ENCODE results near the gene TMEM240. TPM values are rescaled to one million over a fixed set of nuclear protein-coding genes. Genes with fewer than 3 reads are reported as not detected.
A peak's percentile ranks its signal among the peaks of the same experiment; 100 is the strongest.

The TMEM240 gene
- total and polyA plus RNA-seq, 2 donors (not counting 1 experiment from before 2014, with no cell fraction given) = 0.28 to 1.8 TPM

GRCh38 chr1:1539310-1540089 is 924 bp downstream of the TMEM240 start:
- H3K27me3 ChIP-seq (replicated peaks in 1 of 4; ENCODE audit: control extremely low read depth in 1 of 4, control insufficient read depth in 3 of 4, insufficient read depth in 4 of 4, low read length in 3 of 4) = peaks cover 0 to 7% (median 1%) of the 10 kb centered on the region in 4 experiments
- WGBS (ENCODE audit: insufficient coverage) = 22% methylated on average over 46 of the region's 66 CpGs
- ATAC-seq (ENCODE audit: low read depth) (no peak), DNase-seq (no peak)
- peaks cover 0 to 20% of the 10 kb centered on the region in 2 experiments for H3K36me3 ChIP-seq (replicated peaks in 1 of 2; ENCODE audit: control extremely low read depth in 1 of 2, control insufficient read depth in 1 of 2, extremely low read depth in 1 of 2, insufficient read depth in 2 of 2, low read length in 1 of 2)
- H4K20me1 ChIP-seq (ENCODE audit: control insufficient read depth, insufficient read depth, low read length, poor library complexity, severe bottlenecking) = peaks cover 15% of the 10 kb centered on the region
- H3K4me3 ChIP-seq (ENCODE audit: control extremely low read depth in 1 of 5, extremely low read depth in 1 of 5, insufficient read depth in 1 of 5, low read depth in 2 of 5, low read length in 4 of 5) = peak overlapping the region in 4 of 5 experiments; percentile 13 to 46 (median 36)
- H3K4me1 ChIP-seq (ENCODE audit: control insufficient read depth in 2 of 2, insufficient read depth in 2 of 2, low read length in 2 of 2) = peaks cover 6 to 11% of the 10 kb centered on the region in 2 donors
- Mint-ChIP-seq H3K27me3 (peaks cover 3% of the 10 kb centered on the region), H3K4me3 (peak overlapping the region; percentile 78), H3K9me3 (ENCODE audit: insufficient read depth) (no peaks in the 10 kb centered on the region), H3K4me1 (peaks cover 7% of the 10 kb centered on the region), H3K27ac (peak overlapping the region; percentile 26)
- CTCF ChIA-PET = interaction anchor here (1.2 kb wide), 1 partner anchor 366 kb away, joined by 3 read pairs; no protein-coding TSS in a partner anchor
- POLR2A ChIA-PET = no interaction called here
- peak overlapping the region; percentile 45 for H3K9ac ChIP-seq (ENCODE audit: low read length)
- TF ChIP-seq EZH2 (IDR thresholded peaks at IDR 0.05; ENCODE audit: borderline replicate concordance, insufficient read depth, low read depth, low read length, poor library complexity, severe bottlenecking) = no peak
- no peak for TF ChIP-seq CTCF (IDR thresholded peaks at IDR 0.05)
- intact Hi-C loops (cut with micrococcal nuclease) = no loop called here
- no peak overlapping the region for H3K27ac ChIP-seq (ENCODE audit: low read length in 2 of 2)
- peaks cover 34% of the 10 kb centered on the region for H3K79me2 ChIP-seq (ENCODE audit: control insufficient read depth, insufficient read depth, low read length)
- H3K9me3 ChIP-seq (ENCODE audit: control extremely low read depth in 1 of 3, control insufficient read depth in 2 of 3, insufficient read depth in 1 of 3, low read length in 2 of 3) = no peaks in the 10 kb centered on the region
- no peak overlapping the region for H2AFZ ChIP-seq (ENCODE audit: insufficient read depth, low read depth, low read length, poor library complexity, severe bottlenecking)
- H3K4me2 ChIP-seq (replicated peaks; ENCODE audit: low read depth, low read length, poor library complexity, severe bottlenecking) = peak overlapping the region; percentile 84

GRCh38 chr1:1538989-1539309 is 1.5 kb downstream of the TMEM240 start:
- H3K4me3 Mint-ChIP-seq = peak overlapping the region; percentile 78
- Histone ChIP-seq H3K4me3 (ENCODE audit: control extremely low read depth in 1 of 5, extremely low read depth in 1 of 5, insufficient read depth in 1 of 5, low read depth in 2 of 5, low read length in 4 of 5) (no peak overlapping the region), H3K4me2 (replicated peaks; ENCODE audit: low read depth, low read length, poor library complexity, severe bottlenecking) (peak overlapping the region; percentile 84), H3K9ac (ENCODE audit: low read length) (peak overlapping the region; percentile 45), H3K79me2 (ENCODE audit: control insufficient read depth, insufficient read depth, low read length) (peaks cover 29% of the 10 kb centered on the region), H3K4me1 (ENCODE audit: control insufficient read depth in 2 of 2, insufficient read depth in 2 of 2, low read length in 2 of 2) (peaks cover 6 to 11% of the 10 kb centered on the region in 2 donors), H4K20me1 (ENCODE audit: control insufficient read depth, insufficient read depth, low read length, poor library complexity, severe bottlenecking) (peaks cover 13% of the 10 kb centered on the region), H3K27me3 (replicated peaks in 1 of 4; ENCODE audit: control extremely low read depth in 1 of 4, control insufficient read depth in 3 of 4, insufficient read depth in 4 of 4, low read length in 3 of 4) (peaks cover 0 to 7% (median 1%) of the 10 kb centered on the region in 4 experiments), H3K9me3 (ENCODE audit: control extremely low read depth in 1 of 3, control insufficient read depth in 2 of 3, insufficient read depth in 1 of 3, low read length in 2 of 3) (no peaks in the 10 kb centered on the region), H2AFZ (ENCODE audit: insufficient read depth, low read depth, low read length, poor library complexity, severe bottlenecking) (no peak overlapping the region), H3K27ac (ENCODE audit: low read length in 2 of 2) (no peak overlapping the region), H3K36me3 (replicated peaks in 1 of 2; ENCODE audit: control extremely low read depth in 1 of 2, control insufficient read depth in 1 of 2, extremely low read depth in 1 of 2, insufficient read depth in 2 of 2, low read length in 1 of 2) (peaks cover 0 to 20% of the 10 kb centered on the region in 2 experiments)
- DNase-seq (no peak), ATAC-seq (ENCODE audit: low read depth) (no peak)
- peaks cover 3% of the 10 kb centered on the region for H3K27me3 Mint-ChIP-seq
- ChIA-PET CTCF (interaction anchor here (1.2 kb wide), 1 partner anchor 367 kb away, joined by 3 read pairs; no protein-coding TSS in a partner anchor), POLR2A (no interaction called here)
- intact Hi-C loops (cut with micrococcal nuclease) = no loop called here
- H3K9me3 Mint-ChIP-seq (ENCODE audit: insufficient read depth) = no peaks in the 10 kb centered on the region
- WGBS (ENCODE audit: insufficient coverage) = 94% methylated on average over 18 of the region's 18 CpGs
- peaks cover 7% of the 10 kb centered on the region for H3K4me1 Mint-ChIP-seq
- H3K27ac Mint-ChIP-seq = no peak overlapping the region
- TF ChIP-seq EZH2 (IDR thresholded peaks at IDR 0.05; ENCODE audit: borderline replicate concordance, insufficient read depth, low read depth, low read length, poor library complexity, severe bottlenecking) (no peak), CTCF (IDR thresholded peaks at IDR 0.05) (no peak)
